ENCODE measurements around the gene TMEM43. TPM values are rescaled to one million over a fixed set of nuclear protein-coding genes. Genes with fewer than 3 reads are reported as not detected.
A peak's percentile ranks its signal among the peaks of the same experiment; 100 is the strongest.

Gene TMEM43
- total and polyA plus RNA-seq, 2 of the 8 experiments (the other 6 are each of a cell fraction or from before 2014, with no cell fraction given), result 27.0 to 33.7 TPM

GRCh38 chr3:14142567-14143270 is 17.9 kb downstream of the TMEM43 start:
- CTCF ChIA-PET (ENCODE audit: partially characterized antibody), result interaction anchor here (0.8 to 4.3 kb wide), 6 partner anchors 10 to 262 kb away, joined by 3 to 22 read pairs (median 5); partner anchors contain the start of gene WNT7A
- peaks cover 2 to 11% of the 10 kb centered on the region in 2 experiments for H4K20me1 ChIP-seq (replicated peaks in 1 of 2; ENCODE audit: control insufficient read depth in 1 of 2, insufficient read depth in 2 of 2, low read length in 2 of 2)
- no peak for TF ChIP-seq USF2 (IDR thresholded peaks at IDR 0.05; ENCODE audit: low read length)
- TF ChIP-seq BRCA1 (IDR thresholded peaks at IDR 0.05; ENCODE audit: low read depth, low read length), result no peak
- no peak for TF ChIP-seq JUND (IDR thresholded peaks at IDR 0.05; ENCODE audit: low read length)

More at GRCh38 chr3:14142567-14143270, 17.9 kb downstream of the TMEM43 start:
- no peak overlapping the region for H4K5ac ChIP-seq (ENCODE audit: insufficient read length, low read depth, low read length)
- H4K91ac ChIP-seq (replicated peaks; ENCODE audit: insufficient read length, low read length), result no peak overlapping the region
- peak overlapping the region; percentile 14; the same call in 1 of the 2 replicates for H2BK12ac ChIP-seq (ENCODE audit: low read depth, low read length)
- no peak overlapping the region for H3K56ac ChIP-seq (replicated peaks; ENCODE audit: insufficient read length, low read depth, low read length)
- no peak overlapping the region for H2BK120ac ChIP-seq (replicated peaks; ENCODE audit: low read depth, low read length)
- H3K79me2 ChIP-seq (ENCODE audit: control insufficient read depth in 1 of 2, insufficient read depth in 2 of 2, low read length in 2 of 2), result no peaks in the 10 kb centered on the region
- no peak overlapping the region for H2BK20ac ChIP-seq (ENCODE audit: low read length)
- H3K4me2 ChIP-seq (ENCODE audit: insufficient read depth in 1 of 2, low read depth in 2 of 2, low read length in 2 of 2), result no peak overlapping the region
- no peak overlapping the region for H2BK5ac ChIP-seq (ENCODE audit: low read depth, low read length)
- H3K9ac ChIP-seq (replicated peaks in 1 of 4; ENCODE audit: extremely low read depth in 1 of 4, low read depth in 3 of 4, low read length in 3 of 4), result no peak overlapping the region
- H3K27ac ChIP-seq (ENCODE audit: low read depth, low read length), result no peak overlapping the region
- H3K36me3 ChIP-seq (ENCODE audit: control insufficient read depth in 2 of 4, insufficient read depth in 4 of 4, low read length in 3 of 4), result peaks cover 0 to 17% (median 8%) of the 10 kb centered on the region in 4 experiments; a peak in 5 of 8 replicates
- FAIRE-seq, result no peak
- no peaks in the 10 kb centered on the region for H3K27me3 ChIP-seq (replicated peaks in 1 of 4; ENCODE audit: control insufficient read depth in 3 of 4, extremely low read depth in 1 of 4, insufficient read depth in 3 of 4, low read length in 3 of 4)
- H3K4me1 ChIP-seq (replicated peaks in 1 of 4; ENCODE audit: control insufficient read depth in 3 of 4, insufficient read depth in 4 of 4, low read length in 3 of 4), result peaks cover 0 to 3% (median under 1%) of the 10 kb centered on the region in 4 experiments; a peak in 4 of 7 replicates
- no peaks in the 10 kb centered on the region for H3K23me2 ChIP-seq (ENCODE audit: low read depth, low read length)
- no peak overlapping the region for H3K4me3 ChIP-seq (ENCODE audit: extremely low read depth in 1 of 4, insufficient read depth in 2 of 4, low read depth in 3 of 4, low read length in 4 of 4)
- no peak for DNase-seq (ENCODE audit: low read depth in 1 of 2, low spot score in 2 of 2)
- no peak overlapping the region for H2AK5ac ChIP-seq (ENCODE audit: low read depth, low read length)
- H3K18ac ChIP-seq (ENCODE audit: extremely low read depth, low read length), result no peak overlapping the region
- no peak overlapping the region for H3K4ac ChIP-seq (replicated peaks; ENCODE audit: insufficient read length, low read depth, low read length)
- no peaks in the 10 kb centered on the region for H3K79me1 ChIP-seq (ENCODE audit: low read depth, low read length)
- WGBS, 2 experiments (ENCODE audit: extremely low coverage in 1 of 2, insufficient coverage in 1 of 2, insufficient read length in 1 of 2, insufficient replicate concordance in 2 of 2, low coverage in 1 of 2, low lambda C conversion rate in 2 of 2, missing lambda C conversion rate in 1 of 2), result 88% methylated on average over 8 of the region's 8 CpGs; no CpG with 5 or more reads in 1 of the 2 experiments
- POLR2A ChIA-PET (ENCODE audit: partially characterized antibody), result interaction anchor here (0.5 to 1.4 kb wide), 3 partner anchors 12 to 324 kb away, joined by 3 to 4 read pairs (median 3); no protein-coding TSS in a partner anchor
- H2AFZ ChIP-seq (ENCODE audit: low read length), result no peak overlapping the region
- no peak overlapping the region for H3K23ac ChIP-seq (ENCODE audit: insufficient read length)
- H2BK15ac ChIP-seq (ENCODE audit: low read length), result no peak overlapping the region
- no peaks in the 10 kb centered on the region for H3K9me3 ChIP-seq (ENCODE audit: insufficient read depth in 2 of 2, low read depth in 1 of 2, low read length in 1 of 2)
- no peak overlapping the region for H3K14ac ChIP-seq (ENCODE audit: insufficient read length)
- no peak overlapping the region for H4K8ac ChIP-seq (ENCODE audit: extremely low read depth, insufficient read depth, low read length)
